Measurements from ENCODE around the gene STX4. TPM values are rescaled to one million over a fixed set of nuclear protein-coding genes. Genes with fewer than 3 reads are reported as not detected.

STX4 gene
- total and polyA plus RNA-seq, 9 of the 15 experiments (the other 6 are each of a cell fraction or from before 2014, with no cell fraction given): 3.2 to 48.0 (median 21.5) TPM

DNA sequence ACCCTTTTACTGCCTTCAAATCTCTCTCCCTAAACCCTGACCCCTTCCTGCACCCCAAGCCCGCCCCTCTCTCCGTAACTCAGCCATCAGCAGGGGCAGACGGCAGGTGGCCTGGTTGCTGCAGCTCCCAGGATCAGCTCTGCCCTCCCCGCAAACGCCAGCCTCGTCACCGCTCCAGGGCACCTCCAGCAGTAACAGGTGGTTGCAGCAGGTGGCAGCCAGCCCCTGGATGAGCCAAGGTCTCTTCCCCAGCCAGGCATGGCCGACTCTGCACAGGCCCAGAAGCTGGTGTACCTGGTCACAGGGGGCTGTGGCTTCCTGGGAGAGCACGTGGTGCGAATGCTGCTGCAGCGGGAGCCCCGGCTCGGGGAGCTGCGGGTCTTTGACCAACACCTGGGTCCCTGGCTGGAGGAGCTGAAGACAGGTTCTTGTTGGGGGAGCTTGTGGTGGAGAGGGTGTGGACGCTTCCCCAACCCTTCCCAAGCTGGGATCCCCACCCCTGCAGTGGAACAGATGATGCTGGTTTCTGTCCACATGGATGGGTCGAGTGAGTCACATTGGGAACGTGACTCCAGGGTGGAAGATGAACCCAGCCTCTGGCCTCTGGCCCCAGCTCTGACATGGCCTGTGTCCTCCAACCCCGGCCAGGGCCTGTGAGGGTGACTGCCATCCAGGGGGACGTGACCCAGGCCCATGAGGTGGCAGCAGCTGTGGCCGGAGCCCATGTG lies 47.8 kb upstream of the STX4 start (continued):
- TF ChIP-seq, protein P1, sequence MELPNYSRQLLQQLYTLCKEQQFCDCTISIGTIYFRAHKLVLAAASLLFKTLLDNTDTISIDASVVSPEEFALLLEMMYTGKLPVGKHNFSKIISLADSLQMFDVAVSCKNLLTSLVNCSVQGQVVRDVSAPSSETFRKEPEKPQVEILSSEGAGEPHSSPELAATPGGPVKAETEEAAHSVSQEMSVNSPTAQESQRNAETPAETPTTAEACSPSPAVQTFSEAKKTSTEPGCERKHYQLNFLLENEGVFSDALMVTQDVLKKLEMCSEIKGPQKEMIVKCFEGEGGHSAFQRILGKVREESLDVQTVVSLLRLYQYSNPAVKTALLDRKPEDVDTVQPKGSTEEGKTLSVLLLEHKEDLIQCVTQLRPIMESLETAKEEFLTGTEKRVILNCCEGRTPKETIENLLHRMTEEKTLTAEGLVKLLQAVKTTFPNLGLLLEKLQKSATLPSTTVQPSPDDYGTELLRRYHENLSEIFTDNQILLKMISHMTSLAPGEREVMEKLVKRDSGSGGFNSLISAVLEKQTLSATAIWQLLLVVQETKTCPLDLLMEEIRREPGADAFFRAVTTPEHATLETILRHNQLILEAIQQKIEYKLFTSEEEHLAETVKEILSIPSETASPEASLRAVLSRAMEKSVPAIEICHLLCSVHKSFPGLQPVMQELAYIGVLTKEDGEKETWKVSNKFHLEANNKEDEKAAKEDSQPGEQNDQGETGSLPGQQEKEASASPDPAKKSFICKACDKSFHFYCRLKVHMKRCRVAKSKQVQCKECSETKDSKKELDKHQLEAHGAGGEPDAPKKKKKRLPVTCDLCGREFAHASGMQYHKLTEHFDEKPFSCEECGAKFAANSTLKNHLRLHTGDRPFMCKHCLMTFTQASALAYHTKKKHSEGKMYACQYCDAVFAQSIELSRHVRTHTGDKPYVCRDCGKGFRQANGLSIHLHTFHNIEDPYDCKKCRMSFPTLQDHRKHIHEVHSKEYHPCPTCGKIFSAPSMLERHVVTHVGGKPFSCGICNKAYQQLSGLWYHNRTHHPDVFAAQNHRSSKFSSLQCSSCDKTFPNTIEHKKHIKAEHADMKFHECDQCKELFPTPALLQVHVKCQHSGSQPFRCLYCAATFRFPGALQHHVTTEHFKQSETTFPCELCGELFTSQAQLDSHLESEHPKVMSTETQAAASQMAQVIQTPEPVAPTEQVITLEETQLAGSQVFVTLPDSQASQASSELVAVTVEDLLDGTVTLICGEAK (IDR thresholded peaks at IDR 0.05): 0 out of 2 replicates have a peak, but pooled peaks have one; percentile 48
- TF ChIP-seq, protein P1 (CRISPR knock-in tag; IDR thresholded peaks at IDR 0.05): no peak
- TF ChIP-seq, protein P2, sequence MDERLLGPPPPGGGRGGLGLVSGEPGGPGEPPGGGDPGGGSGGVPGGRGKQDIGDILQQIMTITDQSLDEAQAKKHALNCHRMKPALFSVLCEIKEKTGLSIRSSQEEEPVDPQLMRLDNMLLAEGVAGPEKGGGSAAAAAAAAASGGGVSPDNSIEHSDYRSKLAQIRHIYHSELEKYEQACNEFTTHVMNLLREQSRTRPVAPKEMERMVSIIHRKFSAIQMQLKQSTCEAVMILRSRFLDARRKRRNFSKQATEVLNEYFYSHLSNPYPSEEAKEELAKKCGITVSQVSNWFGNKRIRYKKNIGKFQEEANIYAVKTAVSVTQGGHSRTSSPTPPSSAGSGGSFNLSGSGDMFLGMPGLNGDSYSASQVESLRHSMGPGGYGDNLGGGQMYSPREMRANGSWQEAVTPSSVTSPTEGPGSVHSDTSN (CRISPR knock-in tag; IDR thresholded peaks at IDR 0.05; ENCODE audit: low read depth): no peak
- TF ChIP-seq, protein P2 (tag; conservative IDR thresholded peaks at IDR 0.05; ENCODE audit: low read depth): no peak
- TF ChIP-seq HNRNPH1 (optimal IDR thresholded peaks at IDR 0.05; ENCODE audit: low read depth, low read length): no peak
- no peak for TF ChIP-seq EGR1 (conservative IDR thresholded peaks at IDR 0.05)
- no peak for TF ChIP-seq ETS2 (tag; IDR thresholded peaks at IDR 0.05; ENCODE audit: borderline replicate concordance, poor library complexity, severe bottlenecking)
- TF ChIP-seq, protein P3, sequence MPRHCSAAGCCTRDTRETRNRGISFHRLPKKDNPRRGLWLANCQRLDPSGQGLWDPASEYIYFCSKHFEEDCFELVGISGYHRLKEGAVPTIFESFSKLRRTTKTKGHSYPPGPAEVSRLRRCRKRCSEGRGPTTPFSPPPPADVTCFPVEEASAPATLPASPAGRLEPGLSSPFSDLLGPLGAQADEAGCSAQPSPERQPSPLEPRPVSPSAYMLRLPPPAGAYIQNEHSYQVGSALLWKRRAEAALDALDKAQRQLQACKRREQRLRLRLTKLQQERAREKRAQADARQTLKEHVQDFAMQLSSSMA (CRISPR knock-in tag; IDR thresholded peaks at IDR 0.05): no peak
- no peak for TF ChIP-seq DNMT1 (IDR thresholded peaks at IDR 0.05)
- TF ChIP-seq, protein P4, sequence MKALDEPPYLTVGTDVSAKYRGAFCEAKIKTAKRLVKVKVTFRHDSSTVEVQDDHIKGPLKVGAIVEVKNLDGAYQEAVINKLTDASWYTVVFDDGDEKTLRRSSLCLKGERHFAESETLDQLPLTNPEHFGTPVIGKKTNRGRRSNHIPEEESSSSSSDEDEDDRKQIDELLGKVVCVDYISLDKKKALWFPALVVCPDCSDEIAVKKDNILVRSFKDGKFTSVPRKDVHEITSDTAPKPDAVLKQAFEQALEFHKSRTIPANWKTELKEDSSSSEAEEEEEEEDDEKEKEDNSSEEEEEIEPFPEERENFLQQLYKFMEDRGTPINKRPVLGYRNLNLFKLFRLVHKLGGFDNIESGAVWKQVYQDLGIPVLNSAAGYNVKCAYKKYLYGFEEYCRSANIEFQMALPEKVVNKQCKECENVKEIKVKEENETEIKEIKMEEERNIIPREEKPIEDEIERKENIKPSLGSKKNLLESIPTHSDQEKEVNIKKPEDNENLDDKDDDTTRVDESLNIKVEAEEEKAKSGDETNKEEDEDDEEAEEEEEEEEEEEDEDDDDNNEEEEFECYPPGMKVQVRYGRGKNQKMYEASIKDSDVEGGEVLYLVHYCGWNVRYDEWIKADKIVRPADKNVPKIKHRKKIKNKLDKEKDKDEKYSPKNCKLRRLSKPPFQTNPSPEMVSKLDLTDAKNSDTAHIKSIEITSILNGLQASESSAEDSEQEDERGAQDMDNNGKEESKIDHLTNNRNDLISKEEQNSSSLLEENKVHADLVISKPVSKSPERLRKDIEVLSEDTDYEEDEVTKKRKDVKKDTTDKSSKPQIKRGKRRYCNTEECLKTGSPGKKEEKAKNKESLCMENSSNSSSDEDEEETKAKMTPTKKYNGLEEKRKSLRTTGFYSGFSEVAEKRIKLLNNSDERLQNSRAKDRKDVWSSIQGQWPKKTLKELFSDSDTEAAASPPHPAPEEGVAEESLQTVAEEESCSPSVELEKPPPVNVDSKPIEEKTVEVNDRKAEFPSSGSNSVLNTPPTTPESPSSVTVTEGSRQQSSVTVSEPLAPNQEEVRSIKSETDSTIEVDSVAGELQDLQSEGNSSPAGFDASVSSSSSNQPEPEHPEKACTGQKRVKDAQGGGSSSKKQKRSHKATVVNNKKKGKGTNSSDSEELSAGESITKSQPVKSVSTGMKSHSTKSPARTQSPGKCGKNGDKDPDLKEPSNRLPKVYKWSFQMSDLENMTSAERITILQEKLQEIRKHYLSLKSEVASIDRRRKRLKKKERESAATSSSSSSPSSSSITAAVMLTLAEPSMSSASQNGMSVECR (CRISPR knock-in tag; IDR thresholded peaks at IDR 0.05): no peak

Data from K562 (cell line).